Keratinocyte (primary cell): ENCODE data around the gene C19orf73. TPM values are rescaled to one million over a fixed set of nuclear protein-coding genes. Genes with fewer than 3 reads are reported as not detected.
A peak's percentile ranks its signal among the peaks of the same experiment; 100 is the strongest.

Experiments
- DNase-seq: peaks from one replicate; pipeline ENCODE4 v3.0.0-alpha.2; 2011; ENCODE audit warnings: low read depth, missing footprints, low spot score
- FAIRE-seq: peaks from 2 replicates; lab custom pipeline; 2011; peaks lifted over from hg19 to GRCh38; lab: Jason Lieb, UNC
- H2AFZ ChIP-seq: 2 replicates; pipeline ENCODE4 v1.6.0; 2012; ENCODE audit warnings: low read length, control low read depth, inconsistent platforms; ENCODE audit not compliant: control insufficient read depth
- H3K27ac ChIP-seq: 2 replicates; pipeline ENCODE4 v1.5.1; 2011; ENCODE audit warnings: low read length; ENCODE audit not compliant: control insufficient read depth, insufficient read depth
- H3K27me3 ChIP-seq: 3 replicates; pipeline ENCODE4 v1.6.0; 2011; ENCODE audit warnings: low read length; ENCODE audit not compliant: control insufficient read depth, insufficient read depth; ENCODE audit errors: extremely low read depth
- H3K36me3 ChIP-seq, 2 experiments: 2 replicates in 1 of 2; 3 replicates in 1 of 2; pipeline ENCODE4 v1.5.1; 2011; ENCODE audit warnings: low read length in 2 of 2, mild to moderate bottlenecking in 1 of 2; ENCODE audit not compliant: control insufficient read depth in 2 of 2, insufficient read depth in 2 of 2; ENCODE audit errors: extremely low read depth in 1 of 2
- H3K4me1 ChIP-seq: 3 replicates; pipeline ENCODE4 v1.5.1; 2011; ENCODE audit warnings: low read length; ENCODE audit not compliant: control insufficient read depth, insufficient read depth; ENCODE audit errors: extremely low read depth
- H3K4me2 ChIP-seq: 3 replicates; pipeline ENCODE4 v1.6.0; 2011; ENCODE audit warnings: low read depth, low read length; ENCODE audit not compliant: control insufficient read depth, insufficient read depth; ENCODE audit errors: extremely low read depth
- H3K4me3 ChIP-seq, 3 experiments: fragments of 200-600 bp in 1 of 3; sonication (generic) in 1 of 3; 2 replicates in 2 of 3; 3 replicates in 1 of 3; pipeline ENCODE4 v1.5.1; 2011 to 2016; ENCODE audit warnings: low read length in 3 of 3, mild to moderate bottlenecking in 3 of 3, control low read depth in 2 of 3, inconsistent platforms in 1 of 3, low read depth in 1 of 3, mixed read lengths in 1 of 3, mixed run types in 1 of 3, moderate library complexity in 1 of 3; ENCODE audit not compliant: control insufficient read depth in 2 of 3, insufficient read depth in 2 of 3; ENCODE audit errors: extremely low read depth in 1 of 3
- H3K79me2 ChIP-seq: 2 replicates; pipeline ENCODE4 v1.6.0; 2012; ENCODE audit warnings: low read length; ENCODE audit not compliant: control insufficient read depth, insufficient read depth
- H3K9ac ChIP-seq: 3 replicates; pipeline ENCODE4 v1.6.0; 2011; ENCODE audit warnings: low read length; ENCODE audit not compliant: control insufficient read depth, insufficient read depth; ENCODE audit errors: extremely low read depth
- H3K9me1 ChIP-seq: 3 replicates; pipeline ENCODE4 v1.6.0; 2011; ENCODE audit warnings: low read length; ENCODE audit not compliant: control insufficient read depth, insufficient read depth; ENCODE audit errors: extremely low read depth
- H3K9me3 ChIP-seq: 2 replicates; pipeline ENCODE4 v1.5.1; 2012; ENCODE audit warnings: low read depth, low read length; ENCODE audit not compliant: control insufficient read depth
- H4K20me1 ChIP-seq: 3 replicates; pipeline ENCODE4 v1.6.0; 2011; ENCODE audit warnings: low read length; ENCODE audit not compliant: control insufficient read depth, insufficient read depth; ENCODE audit errors: extremely low read depth
- CTCF ChIP-seq, 3 experiments: IDR thresholded peaks in 1 of 3; conservative IDR thresholded peaks in 1 of 3; optimal IDR thresholded peaks in 1 of 3; 2 replicates in 2 of 3; 3 replicates in 1 of 3; pipeline versions ENCODE3 to v1.5.1; 2011; ENCODE audit warnings: low read length in 3 of 3, mild to moderate bottlenecking in 3 of 3, moderate library complexity in 2 of 3, control low read depth in 1 of 3, inconsistent platforms in 1 of 3; ENCODE audit not compliant: insufficient read depth in 2 of 3; ENCODE audit errors: extremely low read depth in 1 of 3
- EZH2 ChIP-seq: IDR thresholded peaks from one replicate; pipeline ENCODE4 v1.6.1; 2012; ENCODE audit warnings: inconsistent platforms, mild to moderate bottlenecking, low read length, moderate library complexity
- dilution Hi-C: fragments of 300-500 bp; cut with MboI; formaldehyde crosslinking; loops from one replicate; pipeline ENCODE4 v1.7.0; 2020; ENCODE audit warnings: low sequenced_read_pairs; ENCODE audit not compliant: extremely low pct_ligation_motif_present
- polyA minus RNA-seq, 3 experiments: library from RNA; depleted of rRNA, polyadenylated mRNA; stranded (reverse); fragments of >200 nt; gene quantifications; 1 replicate in 1 of 3; 2 replicates in 1 of 3; 3 replicates in 1 of 3; pipeline ENCODE4 v1.2.3, GENCODE V29; 2011
- polyA plus RNA-seq, 5 experiments: library from polyadenylated mRNA; depleted of rRNA in 3 of 5; stranded (reverse) in 3 of 5; stranded (forward) in 1 of 5; unstranded in 1 of 5; fragments of >200 nt; gene quantifications; 1 replicate in 1 of 5; 2 replicates in 3 of 5; 3 replicates in 1 of 5; pipeline versions ENCODE4 v1.2.1 to v1.2.3, GENCODE V29; 2011 to 2012; ENCODE audit warnings: missing spikeins in 2 of 5, low read depth in 1 of 5, low replicate concordance in 1 of 5

The C19orf73 gene, protein sequence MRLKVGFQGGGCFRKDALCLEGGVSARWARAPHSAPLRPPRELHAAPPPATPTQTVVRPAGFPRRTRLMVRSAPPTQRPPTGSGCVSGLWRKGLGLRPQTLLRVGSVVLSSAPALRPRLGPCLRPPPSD
- 0.54 to 0.98 TPM (median 0.71 TPM) in 3 replicates for polyA plus RNA-seq
- polyA plus RNA-seq (2011; ENCODE audit: low read depth) = not detected
- polyA plus RNA-seq (2011; cell fraction: cytosol; rRNA removed) = 0.49 and 0.77 TPM in 2 replicates
- 0.92 and 0.99 TPM in 2 replicates for polyA plus RNA-seq (2011; cell fraction: nucleus; rRNA removed)
- polyA plus RNA-seq (2012; ENCODE audit: low replicate concordance) = 0.83 and 1.6 TPM in 2 replicates
- not detected in 3 replicates for polyA minus RNA-seq
- not detected for polyA minus RNA-seq (2011; cell fraction: cytosol; rRNA and poly(A)+ RNA removed)
- 0.93 TPM in 1 of 2 replicates, not detected in the other for polyA minus RNA-seq (2011; cell fraction: nucleus; rRNA and poly(A)+ RNA removed)

- Histone ChIP-seq H2AFZ (peak within 1 kb of the TSS; percentile 83), H3K4me2 (peak within 1 kb of the TSS; percentile 98), H3K4me3 (peak within 1 kb of the TSS; percentile 55 to 85 (median 83)), H3K27ac (peak within 1 kb of the TSS; percentile 87), H3K27me3 (no peaks in the 10 kb centered on the region), H3K9ac (peak within 1 kb of the TSS; percentile 83), H3K36me3 (no peaks in the 10 kb centered on the region), H3K4me1 (peaks cover 15% of the 10 kb centered on the region), H4K20me1 (no peaks in the 10 kb centered on the region), H3K79me2 (no peaks in the 10 kb centered on the region), H3K9me1 (no peaks in the 10 kb centered on the region), H3K9me3 (no peaks in the 10 kb centered on the region)
- TF ChIP-seq CTCF (optimal IDR thresholded peaks at IDR 0.05 in 1 of 3, IDR thresholded peaks at IDR 0.05 in 1 of 3, conservative IDR thresholded peaks at IDR 0.05 in 1 of 3; ENCODE audit: extremely low read depth in 1 of 3, insufficient read depth in 2 of 3, low read length in 3 of 3) = no peak
- TF ChIP-seq EZH2 = no peak
- peak; percentile 59 for DNase-seq
- FAIRE-seq = no peak
- dilution Hi-C loops = no loop called here
Observed at GRCh38 chr19:49118565-49119410, at the start of gene C19orf73. C19orf73 (minus strand) TSS chr19:49119143; CDS start chr19:49119022, 121 bp downstream.

GRCh38 chr19:49168421-49168820 is 49.5 kb upstream of the C19orf73 start:
- Histone ChIP-seq H3K9me3 (no peaks in the 10 kb centered on the region), H3K27me3 (no peaks in the 10 kb centered on the region), H3K27ac (no peak overlapping the region), H3K4me1 (no peaks in the 10 kb centered on the region), H3K36me3 (peaks cover 10 to 38% of the 10 kb centered on the region in 2 experiments), H2AFZ (no peak overlapping the region), H3K9me1 (no peaks in the 10 kb centered on the region), H3K9ac (no peak overlapping the region), H3K4me3 (no peak overlapping the region), H4K20me1 (peaks cover 3% of the 10 kb centered on the region), H3K4me2 (no peak overlapping the region), H3K79me2 (no peaks in the 10 kb centered on the region)
- TF ChIP-seq CTCF (optimal IDR thresholded peaks at IDR 0.05 in 1 of 3, IDR thresholded peaks at IDR 0.05 in 1 of 3, conservative IDR thresholded peaks at IDR 0.05 in 1 of 3; ENCODE audit: extremely low read depth in 1 of 3, insufficient read depth in 2 of 3, low read length in 3 of 3) = no peak
- TF ChIP-seq EZH2 = no peak
- dilution Hi-C loops = no loop called here
- FAIRE-seq (no peak), DNase-seq (no peak)
